Fibroblast of villous mesenchyme (primary cell): ENCODE measurements around the gene ACBD6. TPM values are rescaled to one million over a fixed set of nuclear protein-coding genes. Genes with fewer than 3 reads are reported as not detected.
A peak's percentile ranks its signal among the peaks of the same experiment; 100 is the strongest.

Experiments used
- DNase-seq: peaks from one replicate; pipeline ENCODE4 v3.0.0-alpha.2; 2010; ENCODE audit warnings: low read depth
- H3K4me3 ChIP-seq: 2 replicates; pipeline ENCODE4 v1.5.1; 2011; ENCODE audit warnings: low read depth, mild to moderate bottlenecking, low read length
- total RNA-seq: library from RNA; depleted of rRNA; stranded (reverse); fragments of >200 nt; gene quantifications from 2 replicates; pipeline ENCODE4 v1.2.3, GENCODE V29; 2012
- TF ChIP-seq, protein P1 (sequence below): IDR thresholded peaks from 2 replicates; pipeline ENCODE4 v1.5.1; 2012; ENCODE audit warnings: low read depth, mild to moderate bottlenecking, low read length; ENCODE audit not compliant: insufficient read depth

ACBD6 gene
- total RNA-seq, 1 donor = 44.5 TPM

DNA sequence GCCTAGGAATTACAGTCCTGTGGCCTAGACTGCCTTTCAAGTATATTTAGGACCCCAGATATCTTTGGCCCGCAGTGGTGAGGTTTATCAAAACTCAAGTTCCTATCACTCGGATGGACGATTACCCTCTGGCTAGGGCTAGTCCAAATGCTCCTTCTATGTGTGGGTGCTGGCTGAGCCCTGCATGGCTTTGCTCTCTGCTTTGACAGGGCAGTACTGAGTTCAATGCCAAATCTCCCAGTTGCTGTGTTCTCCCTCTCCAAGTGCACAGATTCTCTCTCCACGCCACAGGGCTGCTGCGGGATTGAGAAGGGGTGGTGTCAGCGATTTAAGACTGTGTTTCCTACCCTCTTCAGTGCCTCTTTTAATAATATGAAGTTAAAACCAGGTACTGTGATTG lies 175.3 kb downstream of the ACBD6 start:
- no peak for DNase-seq
- H3K4me3 ChIP-seq = no peak overlapping the region
- TF ChIP-seq, protein P1, sequence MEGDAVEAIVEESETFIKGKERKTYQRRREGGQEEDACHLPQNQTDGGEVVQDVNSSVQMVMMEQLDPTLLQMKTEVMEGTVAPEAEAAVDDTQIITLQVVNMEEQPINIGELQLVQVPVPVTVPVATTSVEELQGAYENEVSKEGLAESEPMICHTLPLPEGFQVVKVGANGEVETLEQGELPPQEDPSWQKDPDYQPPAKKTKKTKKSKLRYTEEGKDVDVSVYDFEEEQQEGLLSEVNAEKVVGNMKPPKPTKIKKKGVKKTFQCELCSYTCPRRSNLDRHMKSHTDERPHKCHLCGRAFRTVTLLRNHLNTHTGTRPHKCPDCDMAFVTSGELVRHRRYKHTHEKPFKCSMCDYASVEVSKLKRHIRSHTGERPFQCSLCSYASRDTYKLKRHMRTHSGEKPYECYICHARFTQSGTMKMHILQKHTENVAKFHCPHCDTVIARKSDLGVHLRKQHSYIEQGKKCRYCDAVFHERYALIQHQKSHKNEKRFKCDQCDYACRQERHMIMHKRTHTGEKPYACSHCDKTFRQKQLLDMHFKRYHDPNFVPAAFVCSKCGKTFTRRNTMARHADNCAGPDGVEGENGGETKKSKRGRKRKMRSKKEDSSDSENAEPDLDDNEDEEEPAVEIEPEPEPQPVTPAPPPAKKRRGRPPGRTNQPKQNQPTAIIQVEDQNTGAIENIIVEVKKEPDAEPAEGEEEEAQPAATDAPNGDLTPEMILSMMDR = no peak

DNA sequence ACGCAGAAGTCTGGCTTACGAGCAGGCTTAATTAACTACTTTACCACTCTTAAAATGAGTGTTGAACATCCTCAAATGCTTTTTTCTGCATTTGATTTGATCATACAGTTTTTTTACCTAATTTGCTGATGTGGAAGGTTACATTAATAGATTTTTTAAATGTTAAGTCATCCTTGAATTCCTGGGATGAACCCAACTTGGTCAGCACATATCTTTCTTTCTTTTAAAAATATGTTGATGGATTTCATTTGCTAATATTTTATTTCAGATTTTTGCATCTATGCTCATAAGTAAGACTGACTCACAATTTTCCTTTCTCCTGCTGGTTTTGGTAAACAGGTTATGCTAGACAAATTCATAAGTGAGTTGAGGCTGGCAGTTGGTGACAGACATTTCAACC lies 189.5 kb downstream of the ACBD6 start:
- TF ChIP-seq, protein P1 = no peak
- no peak overlapping the region for H3K4me3 ChIP-seq
- DNase-seq = no peak

GRCh38 chr1:180311011-180311730 lies 191.2 kb downstream of the ACBD6 start:
- no peak overlapping the region for H3K4me3 ChIP-seq
- peak; percentile 62 for DNase-seq
- TF ChIP-seq, protein P1 = no peak

- TF ChIP-seq, protein P1 = no peak
- peak; percentile 69 for DNase-seq
- H3K4me3 ChIP-seq = no peak overlapping the region
Observed at GRCh38 chr1:180310095-180310494, 192.3 kb downstream of the ACBD6 start.

DNA sequence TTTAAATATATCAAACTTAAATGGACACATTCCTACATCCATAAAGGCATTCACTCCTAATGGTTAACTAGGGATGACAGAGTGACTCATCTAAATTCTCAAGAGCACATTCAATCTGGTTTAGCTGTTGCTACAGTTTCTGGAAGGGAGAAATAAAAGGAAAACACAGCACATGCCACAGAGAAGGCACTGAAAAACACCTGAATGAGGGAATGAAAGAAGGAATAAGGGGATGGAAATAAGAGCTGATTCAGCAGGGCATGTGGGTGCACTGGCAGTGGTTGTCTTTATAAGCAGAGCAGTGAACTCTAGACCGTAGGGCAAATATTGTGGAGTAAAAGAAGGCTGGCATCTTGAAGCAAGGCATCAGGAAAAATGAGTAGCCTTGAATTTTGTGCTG lies 193.0 kb downstream of the ACBD6 start:
- H3K4me3 ChIP-seq = no peak overlapping the region
- peak; percentile 28 for DNase-seq

GRCh38 chr1:180301135-180301742 lies 201.1 kb downstream of the ACBD6 start:
- DNase-seq = peak; percentile 32
- TF ChIP-seq, protein P1 = no peak

More for the DNA sequence above, 193.0 kb downstream of the ACBD6 start:
- TF ChIP-seq, protein P1 = no peak

More at GRCh38 chr1:180301135-180301742, 201.1 kb downstream of the ACBD6 start:
- no peak overlapping the region for H3K4me3 ChIP-seq
